ENCODE data around the gene MBD4. TPM values are rescaled to one million over a fixed set of nuclear protein-coding genes. Genes with fewer than 3 reads are reported as not detected.
A peak's percentile ranks its signal among the peaks of the same experiment; 100 is the strongest.
"Not testable (repeated sequence)": the region's sequence is repeated elsewhere in the genome, so short reads cannot be mapped to it uniquely, and the experiment has no call there.

The MBD4 gene
- total RNA-seq, 1 experiment from 2014 or later: 35.8 TPM

DNA sequence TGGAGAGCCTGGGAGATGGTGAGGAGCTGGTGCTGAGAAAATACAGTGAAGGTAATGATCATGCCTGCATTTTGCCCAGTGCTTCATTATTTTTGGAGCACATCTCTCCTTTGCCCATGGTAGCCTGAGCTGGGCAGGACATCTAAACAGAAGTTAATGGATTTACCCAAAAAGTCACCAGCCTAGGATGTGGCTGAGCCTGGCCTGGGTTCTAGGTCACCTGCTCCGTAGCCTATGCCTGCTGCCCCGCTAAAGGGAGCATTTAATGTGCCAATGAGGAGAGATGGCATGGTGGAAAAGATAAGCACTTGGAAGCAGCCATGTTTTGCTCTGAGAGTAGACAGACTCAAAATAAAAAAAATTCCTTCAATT lies 46.9 kb upstream of the MBD4 start:
- peak overlapping the region; percentile 35 for H3K4me3 Mint-ChIP-seq (ENCODE audit: unreplicated experiment)
- no peaks in the 10 kb centered on the region for H3K9me3 Mint-ChIP-seq (ENCODE audit: unreplicated experiment)
- no TSS peak for BruUV-seq (replicated peaks)
- no peaks in the 10 kb centered on the region for H3K27me3 Mint-ChIP-seq (ENCODE audit: insufficient read depth, unreplicated experiment)
- POLR2A ChIA-PET: interaction anchor here (0.5 to 3.4 kb wide), 11 partner anchors 8 to 996 kb away, joined by 3 to 75 read pairs (median 4); partner anchors contain the start of genes IFT122 and MBD4
- H3K27ac Mint-ChIP-seq (ENCODE audit: low read depth, unreplicated experiment): peak overlapping the region; percentile 79
- no peak for DNase-seq (ENCODE audit: unreplicated experiment)
- intact Hi-C loops (cut with micrococcal nuclease): loop anchor here (1.0 to 5.0 kb wide), 3 partner anchors 46 to 104 kb away; partner anchors contain the start of gene IFT122
- peaks cover 49% of the 10 kb centered on the region for H3K4me1 Mint-ChIP-seq (ENCODE audit: insufficient read depth, unreplicated experiment)
- TF ChIP-seq, protein P1, sequence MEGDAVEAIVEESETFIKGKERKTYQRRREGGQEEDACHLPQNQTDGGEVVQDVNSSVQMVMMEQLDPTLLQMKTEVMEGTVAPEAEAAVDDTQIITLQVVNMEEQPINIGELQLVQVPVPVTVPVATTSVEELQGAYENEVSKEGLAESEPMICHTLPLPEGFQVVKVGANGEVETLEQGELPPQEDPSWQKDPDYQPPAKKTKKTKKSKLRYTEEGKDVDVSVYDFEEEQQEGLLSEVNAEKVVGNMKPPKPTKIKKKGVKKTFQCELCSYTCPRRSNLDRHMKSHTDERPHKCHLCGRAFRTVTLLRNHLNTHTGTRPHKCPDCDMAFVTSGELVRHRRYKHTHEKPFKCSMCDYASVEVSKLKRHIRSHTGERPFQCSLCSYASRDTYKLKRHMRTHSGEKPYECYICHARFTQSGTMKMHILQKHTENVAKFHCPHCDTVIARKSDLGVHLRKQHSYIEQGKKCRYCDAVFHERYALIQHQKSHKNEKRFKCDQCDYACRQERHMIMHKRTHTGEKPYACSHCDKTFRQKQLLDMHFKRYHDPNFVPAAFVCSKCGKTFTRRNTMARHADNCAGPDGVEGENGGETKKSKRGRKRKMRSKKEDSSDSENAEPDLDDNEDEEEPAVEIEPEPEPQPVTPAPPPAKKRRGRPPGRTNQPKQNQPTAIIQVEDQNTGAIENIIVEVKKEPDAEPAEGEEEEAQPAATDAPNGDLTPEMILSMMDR (IDR thresholded peaks at IDR 0.05; ENCODE audit: unreplicated experiment): no peak
- peaks cover 24% of the 10 kb centered on the region for H3K36me3 Mint-ChIP-seq (ENCODE audit: insufficient read depth, unreplicated experiment)
- CTCF ChIA-PET: interaction anchor here (0.6 to 2.1 kb wide), 14 partner anchors 11 to 865 kb away, joined by 3 to 20 read pairs (median 4); no protein-coding TSS in a partner anchor

DNA sequence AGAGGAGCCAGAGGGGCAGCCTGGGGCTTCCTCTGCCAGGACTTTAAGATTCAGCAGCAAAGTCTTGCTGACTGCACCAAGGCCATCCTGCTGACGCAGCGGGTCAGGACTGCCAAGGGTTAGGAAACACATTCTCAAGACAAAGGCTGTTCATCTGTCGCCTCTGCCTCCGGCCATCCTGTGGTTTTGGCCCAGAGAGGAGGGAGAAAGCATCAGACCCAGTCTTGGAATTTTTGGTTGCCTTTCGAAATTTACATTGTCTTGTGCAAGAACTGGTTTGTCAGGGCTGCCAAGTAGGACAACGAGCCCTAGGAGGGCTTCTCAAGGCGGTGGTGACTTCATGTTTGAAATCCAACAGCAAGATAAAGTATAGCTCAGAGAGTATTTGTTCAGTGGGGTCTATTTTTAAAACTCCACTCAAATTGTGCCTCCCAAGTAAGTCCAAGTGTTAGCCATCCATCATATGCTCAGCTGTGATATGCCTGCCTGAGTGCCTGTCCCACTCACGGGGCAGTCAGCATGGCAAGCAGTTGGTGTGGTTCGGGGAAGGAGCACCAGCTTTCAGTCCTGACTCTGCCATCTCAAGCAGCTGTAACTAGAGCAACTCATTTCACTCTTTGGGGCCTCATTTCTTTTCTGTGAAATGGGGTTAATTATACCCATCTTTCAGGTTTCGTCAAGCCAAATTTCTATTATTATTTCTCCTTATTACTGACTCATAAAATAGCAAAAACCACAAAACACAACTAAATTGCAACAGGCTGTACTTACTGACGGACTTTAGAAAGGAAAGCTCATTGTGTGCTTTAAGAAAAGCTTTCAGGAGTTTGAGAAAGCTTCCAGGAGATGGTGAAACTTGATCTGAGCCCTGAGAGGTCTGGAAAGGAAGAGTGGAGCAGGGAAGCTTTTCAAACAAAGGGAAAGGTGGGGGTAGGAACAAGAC lies 46.2 kb upstream of the MBD4 start:
- TF ChIP-seq, protein P1 (IDR thresholded peaks at IDR 0.05; ENCODE audit: unreplicated experiment): no peak
- peak; percentile 100 for DNase-seq (ENCODE audit: unreplicated experiment)
- Mint-ChIP-seq H3K27ac (ENCODE audit: low read depth, unreplicated experiment) (peak overlapping the region; percentile 79), H3K4me1 (ENCODE audit: insufficient read depth, unreplicated experiment) (peaks cover 55% of the 10 kb centered on the region), H3K36me3 (ENCODE audit: insufficient read depth, unreplicated experiment) (peaks cover 24% of the 10 kb centered on the region), H3K9me3 (ENCODE audit: unreplicated experiment) (no peaks in the 10 kb centered on the region), H3K27me3 (ENCODE audit: insufficient read depth, unreplicated experiment) (no peaks in the 10 kb centered on the region), H3K4me3 (ENCODE audit: unreplicated experiment) (peak overlapping the region; percentile 35)
- ChIA-PET POLR2A (interaction anchor here (0.5 to 3.4 kb wide), 13 partner anchors 9 to 996 kb away, joined by 3 to 75 read pairs (median 4); partner anchors contain the start of genes IFT122 and MBD4), CTCF (interaction anchor here (0.6 to 2.1 kb wide), 17 partner anchors 10 to 864 kb away, joined by 3 to 20 read pairs (median 4); no protein-coding TSS in a partner anchor)
- intact Hi-C loops (cut with micrococcal nuclease): loop anchor here (1.0 to 5.0 kb wide), 3 partner anchors 45 to 104 kb away; partner anchors contain the start of gene IFT122
- no TSS peak for BruUV-seq (replicated peaks)

GRCh38 chr3:129485146-129485545 lies 45.4 kb upstream of the MBD4 start:
- intact Hi-C loops (cut with micrococcal nuclease): loop anchor here (5.0 kb wide), 1 partner anchor 103 kb away; no protein-coding TSS in a partner anchor
- not testable (repeated sequence) for H3K27ac Mint-ChIP-seq (ENCODE audit: low read depth, unreplicated experiment); BruUV-seq (replicated peaks); H3K27me3 Mint-ChIP-seq (ENCODE audit: insufficient read depth, unreplicated experiment); H3K9me3 Mint-ChIP-seq (ENCODE audit: unreplicated experiment); DNase-seq (ENCODE audit: unreplicated experiment)
- ChIA-PET CTCF (interaction anchor here (0.7 to 1.4 kb wide), 6 partner anchors 23 to 515 kb away, joined by 3 to 6 read pairs (median 4); no protein-coding TSS in a partner anchor), POLR2A (interaction anchor here (0.5 to 3.4 kb wide), 7 partner anchors 13 to 409 kb away, joined by 3 to 75 read pairs (median 4); partner anchors contain the start of genes IFT122 and MBD4)
- H3K4me1 Mint-ChIP-seq (ENCODE audit: insufficient read depth, unreplicated experiment): peaks cover 57% of the 10 kb centered on the region
- H3K4me3 Mint-ChIP-seq (ENCODE audit: unreplicated experiment): peak overlapping the region; percentile 35
- H3K36me3 Mint-ChIP-seq (ENCODE audit: insufficient read depth, unreplicated experiment): peaks cover 20% of the 10 kb centered on the region

DNA sequence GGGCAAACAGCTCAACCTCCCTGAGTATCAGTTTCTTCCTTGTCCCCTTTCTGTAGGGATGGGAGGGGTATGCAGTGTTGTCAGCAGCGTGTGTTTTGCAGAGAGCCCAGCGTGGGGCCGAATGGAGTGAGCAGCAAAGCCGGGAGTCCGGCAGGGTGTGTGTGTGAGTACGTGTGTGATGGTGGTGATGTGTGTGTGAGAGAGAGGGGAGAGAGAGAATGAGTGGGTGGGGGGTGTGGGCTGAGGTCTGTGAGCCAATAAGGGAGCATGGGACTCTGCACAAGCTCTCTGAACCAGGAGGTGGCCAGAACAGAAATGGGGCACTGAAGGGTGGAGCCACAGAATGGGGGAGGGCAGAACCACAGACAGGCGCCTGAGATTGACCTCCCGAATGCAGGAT lies 44.1 kb upstream of the MBD4 start:
- TF ChIP-seq, protein P1 (IDR thresholded peaks at IDR 0.05; ENCODE audit: unreplicated experiment): no peak
- BruUV-seq (replicated peaks): no TSS peak
- Mint-ChIP-seq H3K36me3 (ENCODE audit: insufficient read depth, unreplicated experiment) (peaks cover 20% of the 10 kb centered on the region), H3K4me3 (ENCODE audit: unreplicated experiment) (no peak overlapping the region), H3K27ac (ENCODE audit: low read depth, unreplicated experiment) (no peak overlapping the region), H3K27me3 (ENCODE audit: insufficient read depth, unreplicated experiment) (no peaks in the 10 kb centered on the region), H3K4me1 (ENCODE audit: insufficient read depth, unreplicated experiment) (peaks cover 55% of the 10 kb centered on the region), H3K9me3 (ENCODE audit: unreplicated experiment) (no peaks in the 10 kb centered on the region)
- ChIA-PET POLR2A (interaction anchor here (1.7 to 4.8 kb wide), 2 partner anchors 27 to 43 kb away, joined by 5 to 25 read pairs; partner anchors contain the start of genes IFT122 and MBD4), CTCF (interaction anchor here (0.6 kb wide), 1 partner anchor 1994 kb away, joined by 4 read pairs; no protein-coding TSS in a partner anchor)
- intact Hi-C loops (cut with micrococcal nuclease): no loop called here
- DNase-seq (ENCODE audit: unreplicated experiment): no peak
